Fibroblast of lung (primary cell): ENCODE data around the gene EIF3K. TPM values are rescaled to one million over a fixed set of nuclear protein-coding genes. Genes with fewer than 3 reads are reported as not detected.

Experiments
- DNase-seq, 2 donors: peaks; one replicate each; pipeline versions ENCODE4 v3.0.0 to v3.0.0-alpha.2; 2010; ENCODE audit warnings: low read depth in 2 of 2
- H2AFZ ChIP-seq: 2 replicates; pipeline ENCODE4 v1.5.1; 2012; ENCODE audit warnings: low read length, control low read depth, inconsistent platforms
- H3K27ac ChIP-seq: 2 replicates; pipeline ENCODE4 v1.5.1; 2011; ENCODE audit warnings: low read length, control low read depth; ENCODE audit not compliant: insufficient read depth
- H3K27me3 ChIP-seq: 2 replicates; pipeline ENCODE4 v1.5.1; 2011; ENCODE audit warnings: mild to moderate bottlenecking, low read length; ENCODE audit not compliant: control insufficient read depth, insufficient read depth
- H3K36me3 ChIP-seq: 2 replicates; pipeline ENCODE4 v1.5.1; 2011; ENCODE audit warnings: low read length; ENCODE audit not compliant: control insufficient read depth, insufficient read depth
- H3K4me1 ChIP-seq: 2 replicates; pipeline ENCODE4 v1.5.1; 2011; ENCODE audit warnings: low read length; ENCODE audit not compliant: control insufficient read depth, insufficient read depth; ENCODE audit errors: extremely low read depth
- H3K4me2 ChIP-seq: 2 replicates; pipeline ENCODE4 v1.5.1; 2011; ENCODE audit warnings: low read length, control low read depth; ENCODE audit not compliant: insufficient read depth; ENCODE audit errors: extremely low read depth
- H3K4me3 ChIP-seq, 4 experiments: fragments of 200-600 bp in 1 of 4; sonication (generic) in 1 of 4; replicated peaks in 1 of 4; 2 replicates each; pipeline ENCODE4 v1.5.1; 2011 to 2016; ENCODE audit warnings: low read length in 4 of 4, low read depth in 3 of 4, mild to moderate bottlenecking in 3 of 4, control low read depth in 2 of 4, inconsistent platforms in 1 of 4, mixed read lengths in 1 of 4; ENCODE audit not compliant: insufficient read depth in 1 of 4; ENCODE audit errors: control extremely low read depth in 1 of 4
- H3K79me2 ChIP-seq: 2 replicates; pipeline ENCODE4 v1.5.1; 2012; ENCODE audit warnings: mild to moderate bottlenecking, low read length, inconsistent platforms; ENCODE audit not compliant: control insufficient read depth, insufficient read depth
- H3K9ac ChIP-seq: 2 replicates; pipeline ENCODE4 v1.5.1; 2011; ENCODE audit warnings: mild to moderate bottlenecking, low read length, control low read depth; ENCODE audit not compliant: insufficient read depth
- H3K9me3 ChIP-seq: 2 replicates; pipeline ENCODE4 v1.5.1; 2012; ENCODE audit warnings: low read depth, low read length; ENCODE audit not compliant: control insufficient read depth, insufficient read depth
- H4K20me1 ChIP-seq: 2 replicates; pipeline ENCODE4 v1.5.1; 2011; ENCODE audit warnings: low read length; ENCODE audit not compliant: control insufficient read depth, insufficient read depth; ENCODE audit errors: extremely low read depth
- EZH2 ChIP-seq: IDR thresholded peaks from 2 replicates; pipeline ENCODE4 v1.5.1; 2012; ENCODE audit warnings: low read length, control low read depth, mild to moderate bottlenecking; ENCODE audit errors: missing control alignments
- polyA plus RNA-seq, 2 donors: library from polyadenylated mRNA; depleted of rRNA in 1 of 2; stranded (reverse) in 1 of 2; unstranded in 1 of 2; fragments of >200 nt; gene quantifications; 2 replicates each; pipeline ENCODE4 v1.2.1, GENCODE V29; 2011 to 2012; ENCODE audit warnings: missing spikeins in 1 of 2
- total RNA-seq: library from RNA; depleted of rRNA; stranded (reverse); fragments of >200 nt; gene quantifications from 2 replicates; pipeline ENCODE4 v1.2.1, GENCODE V29; 2014
- TF ChIP-seq, protein P1 (sequence below), 2 donors: IDR thresholded peaks in 1 of 2; conservative IDR thresholded peaks in 1 of 2; 1 replicate in 1 of 2; 2 replicates in 1 of 2; pipeline ENCODE4 v1.5.1; 2011 to 2012; ENCODE audit warnings: low read length in 2 of 2, control low read depth in 1 of 2, inconsistent platforms in 1 of 2, low read depth in 1 of 2, mild to moderate bottlenecking in 1 of 2

The EIF3K gene
- total and polyA plus RNA-seq, 2 donors (not counting 1 experiment from before 2014, with no cell fraction given), result 171 to 198 TPM

DNA sequence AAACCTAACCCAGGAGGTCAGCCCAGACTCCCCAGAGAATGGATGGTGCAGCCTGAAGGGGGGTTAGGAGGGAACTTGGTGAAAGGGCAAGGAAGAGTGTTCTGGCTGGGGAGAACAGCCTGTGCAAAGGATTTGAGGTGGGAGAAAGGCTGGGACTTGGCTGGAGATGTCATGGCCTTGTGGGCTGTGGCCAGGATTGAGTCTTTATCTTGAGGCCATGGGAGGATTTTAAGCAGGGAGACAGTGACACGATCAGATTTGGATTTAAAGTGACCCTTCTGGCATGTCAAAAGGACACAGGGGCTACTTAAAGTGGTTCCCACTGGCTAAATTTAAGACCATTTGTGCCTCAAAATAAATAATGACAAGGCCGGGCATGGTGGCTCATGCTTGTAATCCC, 30.9 kb upstream of the EIF3K start:
- TF ChIP-seq, protein P1, sequence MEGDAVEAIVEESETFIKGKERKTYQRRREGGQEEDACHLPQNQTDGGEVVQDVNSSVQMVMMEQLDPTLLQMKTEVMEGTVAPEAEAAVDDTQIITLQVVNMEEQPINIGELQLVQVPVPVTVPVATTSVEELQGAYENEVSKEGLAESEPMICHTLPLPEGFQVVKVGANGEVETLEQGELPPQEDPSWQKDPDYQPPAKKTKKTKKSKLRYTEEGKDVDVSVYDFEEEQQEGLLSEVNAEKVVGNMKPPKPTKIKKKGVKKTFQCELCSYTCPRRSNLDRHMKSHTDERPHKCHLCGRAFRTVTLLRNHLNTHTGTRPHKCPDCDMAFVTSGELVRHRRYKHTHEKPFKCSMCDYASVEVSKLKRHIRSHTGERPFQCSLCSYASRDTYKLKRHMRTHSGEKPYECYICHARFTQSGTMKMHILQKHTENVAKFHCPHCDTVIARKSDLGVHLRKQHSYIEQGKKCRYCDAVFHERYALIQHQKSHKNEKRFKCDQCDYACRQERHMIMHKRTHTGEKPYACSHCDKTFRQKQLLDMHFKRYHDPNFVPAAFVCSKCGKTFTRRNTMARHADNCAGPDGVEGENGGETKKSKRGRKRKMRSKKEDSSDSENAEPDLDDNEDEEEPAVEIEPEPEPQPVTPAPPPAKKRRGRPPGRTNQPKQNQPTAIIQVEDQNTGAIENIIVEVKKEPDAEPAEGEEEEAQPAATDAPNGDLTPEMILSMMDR (conservative IDR thresholded peaks at IDR 0.05 in 1 of 2, IDR thresholded peaks at IDR 0.05 in 1 of 2; ENCODE audit: low read depth in 1 of 2, low read length in 2 of 2), result no peak
- TF ChIP-seq EZH2, result no peak
- no peak overlapping the region for H3K27ac ChIP-seq
- no peaks in the 10 kb centered on the region for H4K20me1 ChIP-seq
- DNase-seq, result no peak
- H3K4me1 ChIP-seq, result no peaks in the 10 kb centered on the region
- no peak overlapping the region for H3K4me3 ChIP-seq
- no peak overlapping the region for H3K4me2 ChIP-seq
- H3K9me3 ChIP-seq, result no peaks in the 10 kb centered on the region
- H3K79me2 ChIP-seq, result no peaks in the 10 kb centered on the region
- H2AFZ ChIP-seq, result no peak overlapping the region
- no peaks in the 10 kb centered on the region for H3K27me3 ChIP-seq
- H3K36me3 ChIP-seq, result no peaks in the 10 kb centered on the region
- H3K9ac ChIP-seq, result no peak overlapping the region

DNA sequence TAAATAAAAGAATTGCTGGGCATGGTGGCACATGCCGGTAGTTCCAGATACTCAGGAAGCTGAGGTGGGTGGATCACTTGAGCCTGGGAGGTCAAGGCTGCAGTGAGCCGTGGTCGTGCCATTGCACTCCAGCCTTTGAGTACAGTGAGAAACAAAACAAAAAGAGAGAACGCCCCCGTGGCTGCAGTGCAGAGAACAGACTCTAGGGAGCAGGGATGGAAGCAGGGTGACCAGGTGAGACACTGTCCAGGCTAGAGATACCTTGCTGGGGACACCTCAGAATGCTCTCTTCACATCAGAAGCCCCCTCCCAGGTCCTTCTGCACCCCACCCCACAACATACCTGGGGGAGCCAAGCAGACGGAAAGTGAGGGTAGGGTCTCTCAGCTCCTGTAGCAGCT, 26.0 kb upstream of the EIF3K start:
- no peaks in the 10 kb centered on the region for H3K9me3 ChIP-seq
- no peak overlapping the region for H3K27ac ChIP-seq
- no peaks in the 10 kb centered on the region for H3K36me3 ChIP-seq
- DNase-seq, result no peak
- H3K27me3 ChIP-seq, result no peaks in the 10 kb centered on the region
- no peaks in the 10 kb centered on the region for H3K4me1 ChIP-seq
- H3K79me2 ChIP-seq, result no peaks in the 10 kb centered on the region
- no peak overlapping the region for H3K9ac ChIP-seq
- H2AFZ ChIP-seq, result no peak overlapping the region
- no peaks in the 10 kb centered on the region for H4K20me1 ChIP-seq
- TF ChIP-seq EZH2, result no peak
- TF ChIP-seq, protein P1 (conservative IDR thresholded peaks at IDR 0.05 in 1 of 2, IDR thresholded peaks at IDR 0.05 in 1 of 2; ENCODE audit: low read depth in 1 of 2, low read length in 2 of 2), result no peak
- H3K4me3 ChIP-seq, result no peak overlapping the region
- H3K4me2 ChIP-seq, result no peak overlapping the region

DNA sequence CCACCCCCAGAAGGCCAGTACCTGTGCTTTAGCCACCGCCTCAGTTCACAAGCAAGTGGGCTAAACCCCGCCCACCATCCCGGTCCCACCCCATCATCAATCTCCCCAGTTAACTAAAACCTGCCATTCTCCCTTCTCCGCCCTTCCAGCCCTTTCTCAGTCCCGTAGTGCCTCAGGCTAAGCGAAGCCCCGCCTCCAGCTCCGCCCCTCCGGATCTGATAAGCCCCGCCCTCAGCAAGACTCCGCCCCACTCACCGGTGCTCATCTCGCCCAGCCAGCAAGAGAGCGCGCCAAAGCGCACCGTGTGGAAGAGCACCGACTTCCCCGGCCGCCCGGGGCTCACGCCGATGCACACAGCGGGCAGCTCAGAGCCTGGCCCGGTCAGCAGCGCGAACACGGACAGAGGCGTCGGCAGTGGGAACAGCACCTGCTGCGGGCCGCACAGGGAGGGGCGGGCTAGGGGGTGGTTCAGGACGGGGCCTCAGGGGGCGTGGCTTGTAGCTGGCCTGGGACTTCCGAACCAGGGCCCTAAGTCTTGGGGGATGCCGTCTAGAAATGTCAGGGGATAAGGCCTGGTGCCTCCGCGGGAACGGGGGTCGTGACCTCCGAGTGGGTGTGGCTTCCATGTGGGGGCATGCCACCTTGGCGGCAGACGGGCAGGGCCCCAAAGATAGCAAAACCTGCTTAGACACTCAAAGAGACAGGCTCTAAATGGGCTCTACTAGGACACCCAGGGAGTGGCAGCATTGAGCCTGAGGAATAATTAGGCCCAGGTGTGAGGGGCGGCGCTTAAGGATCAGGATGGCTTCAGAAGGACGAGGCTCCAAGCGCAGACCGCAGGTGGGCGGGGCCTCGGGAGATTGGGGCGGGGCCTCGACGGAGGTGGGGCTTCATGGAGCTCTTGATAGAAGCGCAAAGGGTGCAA, 22.7 kb upstream of the EIF3K start:
- Histone ChIP-seq H3K27ac (no peak overlapping the region), H3K4me2 (no peak overlapping the region), H3K36me3 (no peaks in the 10 kb centered on the region), H3K9me3 (no peaks in the 10 kb centered on the region), H3K9ac (no peak overlapping the region), H3K4me1 (no peaks in the 10 kb centered on the region), H2AFZ (no peak overlapping the region), H3K4me3 (no peak overlapping the region), H4K20me1 (no peaks in the 10 kb centered on the region), H3K27me3 (no peaks in the 10 kb centered on the region), H3K79me2 (no peaks in the 10 kb centered on the region)
- no peak for DNase-seq
- TF ChIP-seq, protein P1 (conservative IDR thresholded peaks at IDR 0.05 in 1 of 2, IDR thresholded peaks at IDR 0.05 in 1 of 2; ENCODE audit: low read depth in 1 of 2, low read length in 2 of 2), result no peak
- TF ChIP-seq EZH2, result no peak
